Neural crest cell (in vitro differentiated cells): ENCODE measurements around the gene FMOD. TPM values are rescaled to one million over a fixed set of nuclear protein-coding genes. Genes with fewer than 3 reads are reported as not detected.

Experiments used
- DNase-seq: peaks from one replicate; pipeline ENCODE4 v3.0.0; 2021; ENCODE audit warnings: low read depth, mixed read lengths, low spot score
- H3K27ac Mint-ChIP-seq: one replicate; pipeline ENCODE4 v1.8.0; 2021; ENCODE audit warnings: mild to moderate bottlenecking, mixed read lengths; ENCODE audit not compliant: unreplicated experiment
- H3K27me3 Mint-ChIP-seq: 2 replicates; pipeline ENCODE4 v1.8.0; 2021; ENCODE audit warnings: low read depth, mild to moderate bottlenecking, mixed read lengths
- H3K36me3 Mint-ChIP-seq: 2 replicates; pipeline ENCODE4 v1.8.0; 2021; ENCODE audit warnings: low read depth, mild to moderate bottlenecking, mixed read lengths
- H3K4me1 Mint-ChIP-seq: 2 replicates; pipeline ENCODE4 v1.8.0; 2021; ENCODE audit warnings: mixed read lengths
- H3K4me3 Mint-ChIP-seq: one replicate; pipeline ENCODE4 v1.8.0; 2021; ENCODE audit warnings: mild to moderate bottlenecking, mixed read lengths
- H3K9me3 Mint-ChIP-seq: 2 replicates; pipeline ENCODE4 v1.8.0; 2021; ENCODE audit warnings: mixed read lengths
- CTCF ChIP-seq: fragments of 200-600 bp; sonication (generic); conservative IDR thresholded peaks from 2 replicates; pipeline ENCODE4 v1.5.0; 2021; ENCODE audit warnings: antibody characterized with exemption, mild to moderate bottlenecking
- total RNA-seq: library from RNA; stranded (reverse); gene quantifications from 2 replicates; pipeline ENCODE4 v1.2.1, GENCODE V29; 2021

FMOD gene
- total RNA-seq, 1 donor from 2014 or later, result 0.35 TPM

GRCh38 chr1:203367057-203367456 lies 16.1 kb upstream of the FMOD start:
- no peak overlapping the region for H3K27ac Mint-ChIP-seq
- no peak overlapping the region for H3K4me3 Mint-ChIP-seq
- TF ChIP-seq CTCF, result no peak
- H3K27me3 Mint-ChIP-seq, result no peaks in the 10 kb centered on the region
- no peaks in the 10 kb centered on the region for H3K9me3 Mint-ChIP-seq
- no peak for DNase-seq
- no peaks in the 10 kb centered on the region for H3K36me3 Mint-ChIP-seq
- peaks cover 18% of the 10 kb centered on the region for H3K4me1 Mint-ChIP-seq

DNA sequence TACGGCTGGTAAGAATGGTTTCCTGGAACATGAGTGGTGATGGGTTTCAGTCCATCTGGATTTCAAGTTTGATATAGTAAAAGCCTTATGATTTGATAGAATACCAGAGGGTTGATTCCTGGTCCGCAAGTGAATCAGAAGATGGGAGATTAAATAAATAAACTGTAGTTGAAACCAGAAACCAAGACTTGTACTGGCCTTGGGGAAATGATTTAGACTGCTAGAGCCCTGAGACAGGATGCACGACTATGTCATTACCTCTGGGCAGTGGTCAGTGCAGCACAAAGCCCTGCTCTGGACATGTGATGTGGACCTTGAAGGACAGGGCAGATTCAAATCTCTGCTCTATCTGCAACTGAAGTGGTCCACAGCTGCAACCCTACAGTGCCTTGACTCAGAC lies 15.6 kb upstream of the FMOD start:
- Mint-ChIP-seq H3K4me1 (peaks cover 20% of the 10 kb centered on the region), H3K36me3 (no peaks in the 10 kb centered on the region), H3K4me3 (no peak overlapping the region), H3K27ac (no peak overlapping the region), H3K9me3 (no peaks in the 10 kb centered on the region), H3K27me3 (no peaks in the 10 kb centered on the region)
- no peak for TF ChIP-seq CTCF
- no peak for DNase-seq

DNA sequence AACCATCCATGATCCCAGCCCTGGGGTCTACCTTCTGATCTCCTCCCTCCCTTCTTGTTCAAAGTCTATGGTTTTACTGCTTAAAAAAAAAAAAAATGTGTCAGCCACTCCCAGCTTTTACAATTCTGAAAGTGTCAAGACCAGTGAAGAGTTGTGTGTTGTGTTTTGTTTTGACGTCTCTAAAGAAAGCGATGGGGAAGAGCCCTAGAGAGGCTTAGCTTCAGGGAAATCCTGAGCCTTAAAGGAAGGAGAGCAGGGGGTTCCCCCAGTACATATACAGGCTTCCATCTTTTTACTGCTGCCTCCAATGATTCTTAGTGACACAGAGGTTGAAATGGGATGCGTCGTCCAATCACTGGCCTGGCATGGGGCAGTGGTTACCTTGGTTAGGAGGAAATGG lies 13.9 kb upstream of the FMOD start:
- H3K9me3 Mint-ChIP-seq, result no peaks in the 10 kb centered on the region
- peaks cover 30% of the 10 kb centered on the region for H3K4me1 Mint-ChIP-seq
- no peak overlapping the region for H3K27ac Mint-ChIP-seq
- H3K36me3 Mint-ChIP-seq, result no peaks in the 10 kb centered on the region
- H3K27me3 Mint-ChIP-seq, result peaks cover 2% of the 10 kb centered on the region
- TF ChIP-seq CTCF, result no peak
- DNase-seq, result no peak
- no peak overlapping the region for H3K4me3 Mint-ChIP-seq

DNA sequence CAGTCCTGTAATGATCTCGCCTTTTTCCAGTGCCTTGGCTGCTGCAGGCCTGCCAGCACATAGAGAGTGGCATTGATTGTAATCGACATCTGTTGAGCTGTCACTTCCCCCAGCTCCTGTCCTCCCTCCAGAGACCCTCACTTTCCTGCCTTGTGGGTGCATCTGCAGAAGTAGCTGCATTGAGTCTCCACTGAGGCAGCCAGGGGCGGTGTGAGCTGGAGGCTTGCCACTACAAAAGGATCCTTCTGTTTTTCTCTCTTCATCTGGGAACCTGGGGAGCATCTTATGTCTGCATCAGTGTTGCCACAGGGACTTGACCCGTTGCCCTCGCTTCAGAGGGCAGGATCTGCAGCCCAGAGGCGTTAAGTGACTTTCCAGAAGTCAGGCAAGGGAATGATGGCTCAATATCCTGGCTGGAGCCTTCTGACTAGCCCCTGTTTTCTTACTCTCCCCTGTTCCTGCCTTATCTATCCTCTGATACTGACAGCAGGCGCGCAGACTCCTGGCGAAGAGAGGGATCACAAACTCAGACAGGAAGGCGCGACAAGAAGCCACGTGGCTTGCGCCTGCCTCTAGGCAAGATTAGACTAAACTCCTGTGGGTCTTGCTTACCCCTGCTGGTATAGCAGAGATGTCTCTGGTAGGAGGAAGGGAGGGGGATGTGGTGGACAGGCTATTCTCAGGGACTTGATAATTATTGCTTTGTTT lies 13.3 kb upstream of the FMOD start:
- Mint-ChIP-seq H3K27ac (no peak overlapping the region), H3K4me1 (peaks cover 30% of the 10 kb centered on the region), H3K4me3 (peak overlapping the region; percentile 45), H3K36me3 (no peaks in the 10 kb centered on the region), H3K27me3 (peaks cover 5% of the 10 kb centered on the region), H3K9me3 (no peaks in the 10 kb centered on the region)
- TF ChIP-seq CTCF, result no peak
- no peak for DNase-seq

GRCh38 chr1:203362720-203363025 lies 11.8 kb upstream of the FMOD start:
- Mint-ChIP-seq H3K4me1 (peaks cover 30% of the 10 kb centered on the region), H3K27ac (no peak overlapping the region), H3K36me3 (no peaks in the 10 kb centered on the region), H3K9me3 (no peaks in the 10 kb centered on the region), H3K4me3 (no peak overlapping the region), H3K27me3 (peaks cover 13% of the 10 kb centered on the region)
- no peak for TF ChIP-seq CTCF
- no peak for DNase-seq
